DMS153 (cell line): Measurements from ENCODE around the gene UBE2D2.

Experiments used
- DNase-seq: peaks from one replicate; lab custom pipeline; 2025; lab: John Stamatoyannopoulos, UW

Gene UBE2D2

DNA sequence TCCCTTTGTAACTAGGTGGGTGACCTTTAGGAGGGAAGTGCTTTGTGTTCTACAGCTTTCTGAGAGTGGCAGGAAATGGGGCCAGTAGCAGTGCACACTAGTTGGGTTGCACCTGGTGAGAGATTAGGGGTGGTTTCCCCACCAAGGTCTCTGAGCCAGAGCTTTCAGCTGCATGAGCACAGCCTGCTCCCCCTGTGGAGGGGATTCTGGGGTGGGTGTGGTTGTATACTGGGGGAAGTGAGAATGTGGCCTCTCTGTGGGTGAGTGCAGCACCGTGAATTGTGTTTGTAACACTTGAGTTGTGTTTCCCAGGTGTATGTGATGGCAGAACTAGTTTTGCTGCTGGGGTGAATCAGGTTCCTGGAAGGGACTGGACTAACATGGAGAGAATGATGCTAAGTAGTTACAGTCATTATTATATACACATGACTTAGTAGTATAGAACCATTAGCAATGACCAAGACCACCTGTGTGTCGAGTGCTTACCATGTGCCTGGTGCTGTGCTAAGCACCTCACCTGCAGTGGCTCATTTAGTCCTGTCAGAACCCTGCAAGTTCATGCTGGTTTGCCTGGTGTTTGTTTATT lies 75.2 kb downstream of the UBE2D2 start:
- DNase-seq = peak; percentile 4

DNA sequence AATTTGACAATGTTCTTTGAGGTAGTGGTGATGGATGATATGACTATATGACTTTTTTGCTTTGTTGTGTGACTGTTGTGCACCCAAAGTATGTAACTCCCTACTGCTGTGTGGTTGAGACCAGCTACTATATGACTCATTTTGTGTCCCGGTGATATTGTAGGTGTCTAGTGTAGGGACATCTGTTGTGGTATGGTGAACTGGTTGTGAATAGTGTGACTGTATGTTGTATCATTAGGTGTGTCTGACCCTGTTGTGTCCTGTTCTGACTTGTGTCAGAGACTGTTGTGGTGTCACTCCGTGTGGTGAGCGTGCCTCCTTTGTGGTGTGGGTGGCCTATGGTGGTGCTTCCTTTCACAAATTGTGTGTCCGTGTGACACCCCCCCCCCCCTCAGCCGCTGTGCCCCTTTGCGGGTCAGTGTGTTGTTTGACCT lies 75.9 kb downstream of the UBE2D2 start:
- DNase-seq = no peak

DNA sequence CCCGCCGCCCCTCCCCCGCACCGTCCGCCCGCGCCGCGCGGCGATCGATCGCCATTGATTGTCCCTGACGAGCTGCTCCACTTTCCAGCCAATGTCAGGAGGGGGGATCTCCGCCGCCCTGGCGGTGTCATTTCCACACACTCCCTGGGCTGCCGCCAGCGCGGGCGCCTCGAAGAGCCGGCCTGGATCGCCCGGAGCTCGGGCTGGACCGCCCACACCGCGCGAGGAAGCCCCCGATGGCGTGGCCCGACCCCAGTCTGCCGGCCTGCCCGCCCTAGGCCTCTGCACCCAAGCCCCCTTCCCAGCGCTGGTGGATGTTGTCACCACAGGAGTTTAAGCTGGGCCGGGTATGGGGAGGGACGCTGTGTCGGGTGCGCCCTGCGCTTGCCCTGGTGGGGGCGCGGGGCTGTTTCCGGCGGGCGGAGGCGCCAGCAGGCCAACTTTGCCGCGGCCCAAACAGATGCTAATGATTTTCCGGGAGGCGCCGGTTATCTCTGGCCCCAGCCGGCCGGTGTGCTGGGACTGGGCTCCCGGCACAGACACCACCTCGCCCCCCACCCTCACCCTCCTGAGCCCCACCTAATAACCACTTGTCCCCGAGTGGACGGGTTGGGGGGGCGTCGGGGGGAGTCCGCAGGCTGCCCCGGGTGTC lies 76.4 kb downstream of the UBE2D2 start:
- DNase-seq = peak; percentile 23

DNA sequence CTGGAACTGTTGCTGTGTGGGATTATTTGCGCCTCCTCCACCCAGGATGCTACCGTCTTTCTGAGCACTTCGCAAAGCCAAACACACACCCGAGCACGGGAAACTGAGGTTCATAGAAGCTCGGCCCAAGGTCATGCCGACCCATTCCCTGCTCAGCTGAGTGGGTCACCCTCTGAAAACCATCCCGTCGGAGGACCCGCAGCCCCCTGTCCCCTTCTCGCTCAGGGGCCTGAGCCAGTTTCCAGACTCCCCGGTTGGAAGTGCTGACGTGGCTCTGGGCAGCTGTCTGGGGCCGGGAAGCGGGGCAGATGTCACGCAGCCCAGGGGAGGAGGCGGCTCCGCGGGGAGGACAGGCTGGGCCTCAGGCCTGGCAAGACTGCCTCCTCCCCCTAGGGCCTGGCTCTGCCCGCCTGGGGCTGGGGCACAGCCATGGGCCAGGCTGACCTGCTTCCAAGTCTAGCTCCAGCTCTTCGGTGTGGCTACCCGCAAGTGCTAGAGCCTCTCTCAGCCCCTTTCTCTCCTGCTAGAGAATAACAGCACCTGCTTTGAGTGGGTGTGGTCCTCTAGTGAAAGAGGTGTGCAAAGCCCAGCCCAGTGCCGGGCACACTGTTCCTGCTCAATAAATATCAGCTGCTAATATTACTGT lies 77.1 kb downstream of the UBE2D2 start:
- peak; percentile 51 for DNase-seq

DNA sequence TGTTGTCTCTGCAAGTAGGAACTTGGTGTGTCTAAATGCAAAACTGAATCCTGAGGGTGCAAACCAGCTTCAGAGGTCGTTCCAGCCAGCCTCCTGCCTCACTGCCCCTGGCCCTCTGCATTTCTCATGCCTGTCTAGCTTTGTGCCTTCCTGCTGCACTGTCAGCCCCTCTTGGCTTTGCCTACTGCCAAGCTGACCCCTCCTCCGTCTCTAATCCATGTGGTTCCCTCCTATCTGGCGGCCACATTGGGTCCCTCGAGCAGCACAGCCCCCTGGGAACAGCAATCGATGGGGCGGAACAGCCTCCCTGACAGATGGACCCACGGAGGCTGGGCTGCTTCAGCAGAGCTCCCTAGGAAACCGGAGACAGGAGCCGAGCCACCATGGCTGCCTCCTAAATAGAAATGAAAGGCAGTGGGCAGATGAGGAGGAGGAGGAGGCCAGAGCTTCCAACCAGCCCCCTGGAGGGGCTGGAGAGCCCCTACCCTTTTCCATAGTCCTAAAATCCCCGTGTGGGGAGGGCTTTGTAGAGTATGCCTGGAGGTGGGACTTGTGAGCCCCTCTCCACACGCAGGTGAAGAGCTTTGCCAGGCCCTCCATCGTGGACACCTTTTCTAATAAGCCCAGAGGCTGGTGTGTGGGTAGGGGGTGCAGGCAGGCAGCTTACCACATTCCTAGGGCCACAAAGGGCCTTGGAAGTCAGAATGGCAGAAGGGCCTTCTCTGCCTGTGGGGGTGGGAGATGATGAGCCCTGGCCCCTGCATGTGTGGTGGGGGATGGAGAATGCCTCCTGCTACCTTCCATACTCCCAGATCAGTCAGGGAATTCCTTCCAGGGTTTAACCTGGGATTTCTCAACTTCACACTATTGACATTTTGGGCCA lies 77.8 kb downstream of the UBE2D2 start:
- no peak for DNase-seq

DNA sequence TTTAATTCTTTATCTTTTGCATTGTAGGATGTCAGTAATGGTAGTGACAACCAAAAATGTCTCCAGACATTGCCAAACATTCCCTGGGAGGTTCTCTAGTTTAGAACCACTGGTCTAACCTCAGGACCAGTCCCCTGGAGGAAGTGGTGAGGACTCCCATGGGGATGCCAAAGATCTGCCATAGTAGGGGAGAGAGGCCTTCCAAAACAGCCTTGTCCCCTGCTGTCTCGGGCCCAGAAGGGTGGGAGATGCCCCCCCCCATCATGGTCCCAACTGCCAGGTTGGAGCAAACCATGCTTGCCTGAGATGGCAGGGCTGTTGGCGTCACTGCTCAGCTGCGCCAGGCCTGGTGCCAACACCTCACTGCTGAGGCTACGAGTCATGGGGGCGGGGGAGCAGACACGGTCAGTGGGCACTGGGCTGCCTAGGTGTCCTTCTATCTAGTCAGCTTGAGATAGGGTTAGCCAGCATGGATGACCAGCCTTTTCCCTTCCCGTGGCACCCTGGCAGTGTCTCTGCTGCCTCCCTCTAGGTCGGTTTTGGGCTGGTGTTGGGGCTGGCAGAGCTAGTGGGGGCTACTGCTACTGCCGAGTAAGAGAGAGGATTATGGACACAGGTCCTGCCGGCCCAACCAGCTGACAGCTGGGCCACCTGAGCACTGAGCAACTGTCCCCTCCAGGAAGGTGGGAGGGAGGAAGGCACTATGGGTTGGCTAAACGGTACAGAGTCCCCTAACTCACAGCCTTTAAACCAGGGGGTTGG lies 78.7 kb downstream of the UBE2D2 start:
- DNase-seq = no peak

DNA sequence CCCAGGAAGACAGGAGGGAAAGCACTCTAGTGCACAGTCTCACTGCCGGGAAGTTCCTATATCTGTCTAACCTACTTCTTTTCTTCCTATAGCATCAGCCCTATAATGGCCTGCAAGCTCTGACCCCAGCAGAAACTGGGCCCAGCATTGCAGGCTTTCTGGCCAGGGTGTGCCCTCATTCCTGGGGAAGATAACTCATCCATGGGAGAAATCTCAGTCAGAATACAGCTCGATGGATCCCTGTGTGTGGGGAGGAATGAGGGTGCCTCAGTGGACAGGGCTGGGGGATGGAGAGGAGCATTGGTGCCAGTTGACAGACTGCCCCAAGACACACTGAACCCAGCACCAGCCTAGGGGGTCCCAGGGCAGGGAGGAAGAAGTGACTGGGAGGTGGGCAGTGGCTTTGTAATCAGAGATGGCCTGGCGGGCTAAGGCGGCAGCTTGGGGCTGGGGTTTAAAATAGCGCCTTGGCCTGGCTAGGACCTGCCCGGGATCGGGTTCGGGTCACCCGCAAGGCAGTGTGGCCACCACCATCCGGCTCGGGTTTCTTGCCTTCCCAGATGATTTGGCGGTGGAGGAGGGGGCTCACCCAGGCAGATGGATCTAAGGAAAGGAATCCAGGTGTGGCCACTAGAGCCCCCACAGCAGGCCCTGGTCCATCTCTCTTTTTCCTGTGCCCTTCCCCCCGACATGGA lies 79.4 kb downstream of the UBE2D2 start:
- DNase-seq = no peak

DNA sequence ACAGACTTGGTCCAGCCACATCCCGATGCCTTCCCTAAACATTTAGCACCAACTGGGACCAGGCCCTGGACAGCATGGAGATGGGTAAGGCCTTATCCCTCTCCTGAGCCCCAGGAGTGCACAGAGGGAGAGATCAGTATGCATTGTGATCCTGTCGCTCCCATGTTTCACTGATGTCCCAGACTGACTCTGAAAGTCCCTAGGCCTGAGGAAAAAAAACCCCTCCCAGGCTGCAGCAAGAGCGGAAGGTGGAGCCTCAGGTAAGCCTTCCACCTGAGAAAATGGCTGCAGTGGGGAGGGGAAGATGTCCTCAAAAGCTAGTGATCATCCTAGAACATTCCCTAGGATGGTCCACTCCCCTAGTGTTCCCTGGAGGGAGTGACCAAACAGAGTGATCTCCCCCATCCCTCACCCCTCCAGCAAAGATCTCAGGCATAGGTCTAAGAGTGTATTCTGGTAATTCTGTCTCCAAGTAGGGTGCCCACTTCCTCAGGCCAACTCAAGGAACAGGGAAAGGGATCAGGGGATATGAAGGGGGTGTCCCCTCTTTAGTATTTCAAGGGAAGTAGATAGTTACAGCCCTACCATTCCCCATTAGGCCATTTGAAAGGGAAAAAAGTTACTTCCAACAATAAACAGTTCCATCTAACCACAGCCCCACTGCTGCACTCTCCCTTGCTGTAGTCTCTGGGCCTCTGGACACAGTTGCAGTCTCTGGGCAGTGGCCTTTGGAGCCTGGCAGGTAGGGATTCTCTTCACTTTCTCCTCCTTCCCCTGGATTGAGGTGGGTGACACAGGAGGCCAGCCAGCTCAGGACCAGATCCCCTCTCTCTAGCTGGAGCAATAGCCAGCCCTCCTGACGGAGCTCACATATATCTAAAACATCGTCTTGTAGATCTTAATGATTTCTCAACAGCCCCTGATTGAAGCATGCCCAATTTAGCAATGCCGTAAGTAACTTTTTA lies 80.3 kb downstream of the UBE2D2 start:
- no peak for DNase-seq

DNA sequence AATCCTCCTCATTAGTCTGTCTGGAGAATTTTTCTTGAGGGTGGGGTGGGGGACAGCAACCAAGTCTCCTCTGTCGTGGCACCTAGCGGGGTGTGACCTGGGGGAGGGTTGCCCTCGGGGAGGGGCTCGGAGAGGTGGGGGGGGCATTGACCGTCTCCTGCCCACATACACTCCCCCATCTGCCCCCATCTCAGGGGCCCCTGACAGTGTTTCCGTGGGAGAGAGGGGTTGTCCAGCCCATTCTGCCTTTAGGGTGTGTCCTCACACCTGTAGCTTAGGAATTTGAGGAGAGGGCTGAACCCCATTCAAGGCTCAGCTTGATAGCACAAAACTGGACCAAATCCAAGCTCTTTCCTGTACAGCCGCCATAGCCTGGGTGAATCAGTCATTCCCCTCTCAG lies 81.1 kb downstream of the UBE2D2 start:
- no peak for DNase-seq

DNA sequence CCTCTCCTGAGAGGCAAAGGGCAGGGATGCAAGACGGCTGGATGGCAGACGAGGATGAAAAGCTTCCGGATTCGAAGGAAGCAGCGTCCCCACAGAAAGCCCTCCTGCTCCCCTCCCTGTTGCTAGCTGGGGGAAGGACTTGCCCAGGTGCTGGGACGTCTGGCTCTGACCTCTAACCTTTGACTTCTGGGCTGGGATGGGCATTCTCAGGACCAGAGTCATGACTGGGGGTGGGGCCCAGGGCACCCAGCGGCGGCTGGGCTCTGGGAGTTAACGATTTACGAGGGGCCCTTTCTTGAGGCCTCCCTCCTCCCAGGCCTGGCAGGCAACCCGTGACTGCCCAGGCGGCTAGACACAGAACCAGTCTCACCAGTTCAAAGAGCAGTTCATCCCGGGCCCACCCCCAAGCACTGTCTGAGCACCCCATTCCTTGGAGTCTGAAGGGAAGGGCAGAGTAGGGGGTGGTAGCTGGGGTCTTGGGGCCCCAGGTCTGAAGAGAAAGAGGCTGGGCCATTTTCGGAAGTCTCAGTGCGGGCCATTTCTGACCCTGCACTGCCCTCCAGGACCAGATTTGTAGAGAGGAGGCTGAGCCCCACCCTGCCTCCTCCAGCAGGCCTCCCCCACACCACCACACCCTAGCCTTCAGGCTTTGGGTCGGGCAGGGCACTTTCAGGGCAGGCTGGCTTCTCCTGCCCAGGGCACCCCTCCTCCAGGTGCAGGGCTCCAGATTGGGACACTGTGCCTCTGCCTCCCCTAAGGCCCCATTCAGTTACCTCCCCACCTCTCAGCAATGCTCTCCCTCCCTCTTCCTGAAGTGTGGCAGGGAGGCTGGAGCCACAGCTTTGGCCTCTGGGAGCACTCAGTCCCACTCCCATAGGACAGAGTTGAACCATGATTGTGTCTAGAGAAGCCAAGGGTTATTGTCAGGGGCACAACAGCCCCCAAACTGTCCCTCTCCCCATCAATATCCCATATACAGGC lies 82.0 kb downstream of the UBE2D2 start:
- DNase-seq = no peak

DNA sequence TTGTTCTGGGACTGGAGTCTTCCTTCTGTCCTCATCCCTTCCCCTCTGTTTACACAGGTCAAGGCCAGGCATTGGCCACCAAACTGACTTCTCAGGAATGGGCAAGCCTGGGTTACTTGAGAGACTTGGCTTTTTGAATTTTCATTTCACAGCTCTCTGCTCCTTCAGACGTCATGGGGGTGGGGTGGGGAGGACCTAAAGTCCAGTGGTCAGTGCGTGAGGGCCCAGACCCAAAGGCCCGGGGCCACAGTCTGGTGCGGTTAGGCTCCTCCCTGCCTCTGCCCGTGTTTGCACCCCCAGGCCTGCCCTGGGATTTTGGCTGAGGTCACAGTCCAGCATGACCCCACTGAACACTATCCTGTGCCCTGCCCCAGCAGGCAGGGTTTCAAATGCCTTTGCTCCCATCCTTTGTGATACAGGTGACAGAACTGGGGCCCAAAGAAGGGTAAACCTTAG lies 82.9 kb downstream of the UBE2D2 start:
- DNase-seq = no peak

DNA sequence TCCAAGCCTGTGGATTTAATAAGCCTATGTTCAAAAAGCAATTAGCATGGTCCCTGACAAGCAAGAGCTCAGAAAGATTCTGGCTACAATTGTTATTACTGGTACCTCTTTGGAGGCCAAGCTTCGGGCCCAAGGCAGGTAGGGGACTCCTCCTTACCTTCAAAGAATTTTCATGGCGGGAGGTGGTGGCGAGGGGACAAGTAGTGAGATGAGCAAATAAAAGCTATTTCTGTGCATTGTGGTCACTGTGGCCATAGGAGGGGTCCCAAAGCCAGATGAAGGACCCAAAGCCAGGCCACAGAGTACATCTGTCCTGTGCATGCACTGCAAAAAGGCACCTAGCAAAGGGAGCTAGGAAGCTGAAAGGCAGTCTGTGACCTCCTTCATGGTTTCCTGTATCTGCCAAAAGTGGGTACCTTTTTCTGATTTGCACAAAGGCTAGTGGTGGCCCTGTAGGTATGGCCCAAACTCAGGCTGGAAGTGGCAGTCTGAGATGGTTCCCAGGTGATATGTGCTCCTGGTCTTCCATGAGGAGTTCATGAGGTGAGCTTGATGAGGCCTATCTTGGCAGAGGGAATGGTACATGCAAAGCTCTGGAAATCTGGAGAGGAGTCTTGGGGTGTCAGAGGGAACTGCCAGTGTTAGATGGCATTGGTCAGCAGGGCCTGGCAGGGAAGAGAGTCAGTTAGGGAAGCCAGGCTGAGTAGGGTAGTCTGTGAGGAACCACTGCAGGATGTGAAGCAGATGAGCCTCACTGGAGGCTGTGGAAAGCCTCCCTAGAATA lies 83.7 kb downstream of the UBE2D2 start:
- DNase-seq = no peak

DNA sequence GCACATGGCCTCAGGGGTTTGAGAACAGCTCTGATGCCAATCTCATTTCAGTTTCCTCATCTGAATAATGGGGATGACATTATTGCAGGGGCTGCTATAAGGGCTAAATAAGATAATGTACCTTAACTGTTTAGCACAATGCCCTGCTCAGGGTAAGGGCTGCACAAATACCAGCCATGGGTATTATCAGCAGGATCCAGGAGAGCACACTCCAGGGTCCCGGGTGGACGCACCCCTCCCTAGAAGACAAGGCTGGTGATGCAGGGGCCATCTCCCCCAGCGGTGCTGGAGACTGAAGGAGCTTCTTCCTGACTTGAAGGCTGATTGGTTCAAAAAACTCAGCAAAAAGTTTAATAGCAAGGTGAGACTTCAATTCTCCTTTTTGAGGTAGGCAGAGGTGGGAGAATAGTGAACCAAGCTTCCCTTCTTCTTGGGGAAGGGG lies 84.3 kb downstream of the UBE2D2 start:
- no peak for DNase-seq

DNA sequence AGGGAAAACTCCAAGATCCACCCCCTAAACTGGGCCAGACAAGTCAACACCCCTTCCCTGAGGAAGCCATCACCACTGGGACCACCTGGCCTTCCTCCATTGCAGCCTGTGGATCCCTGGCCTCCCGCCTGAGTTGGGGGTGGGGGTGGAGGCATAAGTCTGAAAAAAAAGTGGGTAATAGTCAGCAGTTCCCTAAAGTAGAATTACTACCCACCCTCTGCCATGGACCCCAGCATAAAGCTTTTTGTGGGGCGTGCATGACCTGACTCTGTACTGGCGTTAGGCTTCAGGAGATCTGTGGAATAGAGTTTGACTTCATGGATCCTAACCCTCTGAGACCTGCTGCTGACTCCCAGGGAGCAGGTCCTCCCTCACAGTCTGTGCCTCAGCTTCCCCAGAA lies 85.0 kb downstream of the UBE2D2 start:
- DNase-seq = no peak

DNA sequence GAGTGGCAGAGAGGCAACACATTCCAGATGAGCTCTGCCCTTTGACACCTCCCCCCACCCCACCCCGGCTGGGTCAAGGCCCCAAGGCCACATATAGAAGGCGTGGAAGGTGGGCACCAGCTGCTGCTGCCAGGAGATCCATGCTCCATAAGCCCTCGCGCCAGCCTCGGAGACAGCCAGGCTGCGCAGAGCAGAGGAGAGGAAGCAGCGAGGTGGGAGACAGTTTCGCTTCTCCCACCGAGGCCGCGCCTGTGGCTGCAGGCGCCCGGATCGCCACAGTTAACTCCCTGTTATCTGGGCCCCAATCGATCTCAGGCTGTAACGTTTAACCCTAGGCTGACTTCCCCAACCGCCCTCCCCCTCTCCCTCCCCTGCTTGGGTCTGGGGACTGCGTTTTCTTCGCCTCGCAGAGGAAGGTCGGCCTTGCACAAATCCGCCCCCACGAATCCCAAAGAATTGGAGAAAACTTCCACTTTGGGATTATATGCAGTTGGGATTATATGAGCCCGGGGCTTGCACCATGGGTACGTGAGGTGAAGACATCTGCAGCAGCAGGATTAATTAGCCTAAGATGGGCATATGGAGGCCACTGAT lies 85.9 kb downstream of the UBE2D2 start:
- DNase-seq = no peak

DNA sequence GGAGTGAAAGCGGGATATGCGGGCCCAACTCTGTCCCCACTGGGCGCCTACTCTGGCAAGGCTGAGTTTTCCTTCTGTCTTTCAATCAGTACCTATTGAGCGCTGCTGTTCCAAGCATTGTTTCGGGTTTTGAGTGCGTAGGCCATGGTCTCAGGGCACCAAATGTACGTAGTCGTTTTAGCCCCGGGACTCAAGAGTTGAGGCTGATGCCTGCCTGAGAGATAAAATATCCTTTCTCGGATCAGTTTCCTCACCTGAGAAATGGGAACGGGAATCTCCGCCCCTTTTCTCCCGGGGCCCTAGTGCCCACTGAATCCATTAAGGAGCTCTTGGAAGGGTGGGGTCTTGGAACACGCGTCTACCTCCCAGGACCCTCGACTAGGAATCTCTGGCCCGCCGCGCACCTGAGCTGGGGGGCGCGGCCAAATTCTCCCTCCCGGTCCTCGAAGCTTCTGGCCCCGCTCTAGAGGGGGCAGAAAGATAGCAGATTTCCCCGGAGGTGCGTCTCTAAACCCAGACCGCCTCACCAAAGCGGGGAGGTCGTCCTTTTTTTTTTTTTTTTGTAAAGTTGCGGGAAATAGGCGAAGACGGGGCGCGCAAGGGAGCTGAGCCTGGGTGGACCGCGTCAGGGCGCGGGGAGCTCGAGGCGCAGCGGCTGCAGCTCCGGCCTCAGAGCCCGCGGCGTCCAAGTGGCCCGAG lies 86.5 kb downstream of the UBE2D2 start:
- DNase-seq = no peak
